Aorta (tissue), 5 donors: ENCODE data around the gene STS. TPM values are rescaled to one million over a fixed set of nuclear protein-coding genes. Genes with fewer than 3 reads are reported as not detected.
A peak's percentile ranks its signal among the peaks of the same experiment; 100 is the strongest.

Experiments used
- ATAC-seq: fragments of 200-7000 bp; cut with Tn5 transposase; one replicate; pipeline ENCODE4 v1.9.1; 2022; ENCODE audit warnings: moderate library complexity; ENCODE audit not compliant: low FRiP score
- DNase-seq, 2 donors: peaks; one replicate each; pipeline ENCODE4 v3.0.0-alpha.2; 2020
- H3K27ac ChIP-seq, 2 donors: one replicate each; pipeline ENCODE4 v1.5.1; 2013; ENCODE audit warnings: low read length in 2 of 2, mild to moderate bottlenecking in 2 of 2, moderate library complexity in 2 of 2, control low read depth in 1 of 2, inconsistent platforms in 1 of 2, low read depth in 1 of 2
- H3K27me3 ChIP-seq, 2 donors: one replicate each; pipeline ENCODE4 v1.6.1; 2013; ENCODE audit warnings: control low read depth in 1 of 2, low read length in 1 of 2, mild to moderate bottlenecking in 1 of 2, moderate library complexity in 1 of 2; ENCODE audit not compliant: insufficient read depth in 2 of 2, control insufficient read depth in 1 of 2
- H3K36me3 ChIP-seq, 2 donors: one replicate each; pipeline ENCODE4 v1.6.1; 2013; ENCODE audit warnings: control low read depth in 1 of 2, low read length in 1 of 2, mild to moderate bottlenecking in 1 of 2; ENCODE audit not compliant: insufficient read depth in 2 of 2, control insufficient read depth in 1 of 2
- H3K4me1 ChIP-seq, 2 donors: one replicate each; pipeline ENCODE4 v1.6.1; 2013; ENCODE audit warnings: low read length in 2 of 2, control low read depth in 1 of 2, mild to moderate bottlenecking in 1 of 2, moderate library complexity in 1 of 2; ENCODE audit not compliant: insufficient read depth in 2 of 2, control insufficient read depth in 1 of 2
- H3K4me3 ChIP-seq, 2 donors: one replicate each; pipeline ENCODE4 v1.5.1; 2013; ENCODE audit warnings: low read length in 2 of 2, control low read depth in 1 of 2, mild to moderate bottlenecking in 1 of 2
- H3K9me3 ChIP-seq: one replicate; pipeline ENCODE4 v1.6.1; 2013; ENCODE audit warnings: mild to moderate bottlenecking, low read length; ENCODE audit not compliant: control insufficient read depth
- WGBS, 2 donors: extraction: QIAGEN DNeasy Blood & Tissue Kit; methylation state at CpG; one replicate each; pipeline ENCODE4 v1.1.7; 2013; 5-methylcytosine and 5-hydroxymethylcytosine counted together
- intact Hi-C, 2 donors: fragments of 100-400 bp; cut with DNase I; formaldehyde crosslinking; loops; one replicate each; pipeline versions ENCODE4 v1.14.2 to v1.15.0; 2022
- polyA plus RNA-seq, 2 donors: library from polyadenylated mRNA; stranded (reverse); fragments of 200-250 nt; gene quantifications; one replicate each; pipeline ENCODE4 v1.2.3, GENCODE V29; 2013
- total RNA-seq, 2 donors: library from RNA; stranded (reverse); fragmentation: NEBNext Ultra II Directional; extraction: Animal tissue kit (Norgen Biotek cat#: 25700); gene quantifications; one replicate each; pipeline ENCODE4 v1.2.1, GENCODE V29; 2021
- donor health status: healthy with polysubstance abuse.
- donor health status: Bipolar disorder and iron deficiency.
- donor health status: DM: no; HTN: no; CAD: no.
- donor health status: DM: no; HTN: no; CAD: no.
- donor health status: DM: yes; HTN: yes; CAD: no.

The STS gene
- total and polyA plus RNA-seq, 4 donors, result 4.1 to 12.5 (median 11.9) TPM

- Histone ChIP-seq H3K27me3 (no peaks in the 10 kb centered on the region), H3K9me3 (no peaks in the 10 kb centered on the region), H3K4me1 (no peaks in the 10 kb centered on the region), H3K36me3 (no peaks in the 10 kb centered on the region), H3K4me3 (peak overlapping the region; percentile 47 to 88), H3K27ac (no peak overlapping the region)
- ATAC-seq (peak; percentile 30), DNase-seq (no peak)
- intact Hi-C loops, result no loop called here
- whole genome bisulfite sequencing, 2 donors, result 19% methylated on average over 13 of the region's 13 CpGs
Measured at GRCh38 chrX:7146703-7147412, 654 bp upstream of the STS start.

GRCh38 chrX:7147978-7148854 is 704 bp downstream of the STS start, which contains the start of gene PUDP:
Gene PUDP, minus strand, starts transcription at chrX:7148153. Its CDS starts 40 bp downstream, at chrX:7148113.
- H3K27me3 ChIP-seq, result no peaks in the 10 kb centered on the region
- intact Hi-C loops, result no loop called here
- H3K27ac ChIP-seq, result peak within 1 kb of the TSS; percentile 20 to 78
- H3K9me3 ChIP-seq, result no peaks in the 10 kb centered on the region
- DNase-seq (peak; percentile 93 to 97), ATAC-seq (peak; percentile 97)
- WGBS, 2 donors, result 0% methylated on average over 55 to 76 of the region's 76 CpGs
- no peaks in the 10 kb centered on the region for H3K4me1 ChIP-seq
- H3K36me3 ChIP-seq, result no peaks in the 10 kb centered on the region
- peak within 1 kb of the TSS; percentile 88 to 96 for H3K4me3 ChIP-seq

- Histone ChIP-seq H3K9me3 (no peaks in the 10 kb centered on the region), H3K4me3 (no peak overlapping the region), H3K36me3 (no peaks in the 10 kb centered on the region), H3K4me1 (no peaks in the 10 kb centered on the region), H3K27ac (no peak overlapping the region), H3K27me3 (no peaks in the 10 kb centered on the region)
- WGBS, 2 donors, result 89 to 90% methylated on average over 5 of the region's 5 CpGs
- ATAC-seq (no peak), DNase-seq (no peak)
- intact Hi-C loops, result no loop called here
Measured at GRCh38 chrX:7149411-7149810, 1.9 kb downstream of the STS start.

- DNase-seq, result no peak
- H3K4me3 ChIP-seq, result no peak overlapping the region
- no peaks in the 10 kb centered on the region for H3K27me3 ChIP-seq
- no peaks in the 10 kb centered on the region for H3K4me1 ChIP-seq
- intact Hi-C loops, result no loop called here
- no peaks in the 10 kb centered on the region for H3K36me3 ChIP-seq
- no peak for ATAC-seq
- H3K27ac ChIP-seq, result no peak overlapping the region
- 89 to 93% methylated on average over 2 of the region's 2 CpGs for WGBS, 2 donors
- H3K9me3 ChIP-seq, result no peaks in the 10 kb centered on the region
Measured at GRCh38 chrX:7153231-7153630, 5.7 kb downstream of the STS start.

- no peak for ATAC-seq
- intact Hi-C loops, result no loop called here
- WGBS, 2 donors, result 82 to 83% methylated on average over 7 of the region's 7 CpGs
- no peaks in the 10 kb centered on the region for H3K27me3 ChIP-seq
- no peak for DNase-seq
- H3K9me3 ChIP-seq, result no peaks in the 10 kb centered on the region
- H3K36me3 ChIP-seq, result no peaks in the 10 kb centered on the region
- no peak overlapping the region for H3K4me3 ChIP-seq
- H3K4me1 ChIP-seq, result no peaks in the 10 kb centered on the region
- no peak overlapping the region for H3K27ac ChIP-seq
Measured at GRCh38 chrX:7154041-7154597, 6.6 kb downstream of the STS start.

GRCh38 chrX:7155163-7155562 is 7.7 kb downstream of the STS start:
- Histone ChIP-seq H3K4me1 (no peaks in the 10 kb centered on the region), H3K4me3 (no peak overlapping the region), H3K36me3 (no peaks in the 10 kb centered on the region), H3K9me3 (no peaks in the 10 kb centered on the region), H3K27me3 (no peaks in the 10 kb centered on the region), H3K27ac (no peak overlapping the region)
- no peak for ATAC-seq
- no peak for DNase-seq
- WGBS, 2 donors, result 76 to 92% methylated on average over 1 of the region's 1 CpG
- intact Hi-C loops, result no loop called here

- Histone ChIP-seq H3K36me3 (no peaks in the 10 kb centered on the region), H3K4me3 (no peak overlapping the region), H3K27me3 (no peaks in the 10 kb centered on the region), H3K27ac (no peak overlapping the region), H3K4me1 (no peaks in the 10 kb centered on the region), H3K9me3 (no peaks in the 10 kb centered on the region)
- 91 to 93% methylated on average over 3 of the region's 3 CpGs for WGBS, 2 donors
- DNase-seq (no peak), ATAC-seq (no peak)
- intact Hi-C loops, result no loop called here
Measured at GRCh38 chrX:7156879-7157278, 9.4 kb downstream of the STS start.

- DNase-seq (no peak), ATAC-seq (no peak)
- Histone ChIP-seq H3K9me3 (no peaks in the 10 kb centered on the region), H3K4me3 (no peak overlapping the region), H3K36me3 (no peaks in the 10 kb centered on the region), H3K27me3 (no peaks in the 10 kb centered on the region), H3K4me1 (no peaks in the 10 kb centered on the region), H3K27ac (no peak overlapping the region)
- WGBS, 2 donors, result 79 to 85% methylated on average over 5 of the region's 5 CpGs
- intact Hi-C loops, result no loop called here
Measured at GRCh38 chrX:7158468-7158990, 11.0 kb downstream of the STS start.
